Naive B cell (primary cell): ENCODE data around the gene TTC5. TPM values are rescaled to one million over a fixed set of nuclear protein-coding genes. Genes with fewer than 3 reads are reported as not detected.
"Not testable (repeated sequence)": the region's sequence is repeated elsewhere in the genome, so short reads cannot be mapped to it uniquely, and the experiment has no call there.

Experiments used
- ATAC-seq, 2 donors: fragments of 150-1000 bp; cut with Tn5 transposase; 2 replicates each; pipeline ENCODE4 v1.10.0; 2021; ENCODE audit warnings: low read depth in 2 of 2, mild to moderate bottlenecking in 2 of 2, moderate library complexity in 2 of 2
- DNase-seq: peaks from one replicate; pipeline ENCODE4 v3.0.0; 2022
- H3K27ac Mint-ChIP-seq, 6 donors: one replicate each; pipeline ENCODE4 v1.8.0; 2020 to 2022; ENCODE audit warnings: mild to moderate bottlenecking in 6 of 6, mixed read lengths in 6 of 6, moderate library complexity in 5 of 6, inconsistent platforms in 2 of 6
- H3K27me3 Mint-ChIP-seq, 3 donors: one replicate each; pipeline ENCODE4 v1.8.0; 2021 to 2022; ENCODE audit warnings: mixed read lengths in 3 of 3, mild to moderate bottlenecking in 1 of 3
- H3K36me3 Mint-ChIP-seq, 2 donors: one replicate each; pipeline ENCODE4 v1.8.0; 2020 to 2022; ENCODE audit warnings: mixed read lengths in 2 of 2, inconsistent platforms in 1 of 2, mild to moderate bottlenecking in 1 of 2
- H3K4me1 Mint-ChIP-seq, 3 donors: one replicate each; pipeline ENCODE4 v1.8.0; 2020 to 2022; ENCODE audit warnings: mixed read lengths in 3 of 3, inconsistent platforms in 1 of 3, mild to moderate bottlenecking in 1 of 3, moderate library complexity in 1 of 3
- H3K4me3 Mint-ChIP-seq, 8 donors: one replicate each; pipeline ENCODE4 v1.8.0; 2020 to 2022; ENCODE audit warnings: mild to moderate bottlenecking in 8 of 8, mixed read lengths in 8 of 8, moderate library complexity in 8 of 8, inconsistent platforms in 2 of 8
- H3K9me3 Mint-ChIP-seq, 7 donors: one replicate each; pipeline ENCODE4 v1.8.0; 2020 to 2022; ENCODE audit warnings: mixed read lengths in 7 of 7, mild to moderate bottlenecking in 5 of 7, inconsistent platforms in 2 of 7, moderate library complexity in 1 of 7
- polyA plus RNA-seq, 6 donors: library from polyadenylated mRNA; unstranded; fragments of 300-500 nt; fragmentation: Illumina TruSeq; gene quantifications; one replicate each; pipeline ENCODE4 v1.2.3, GENCODE V29; 2021; ENCODE audit warnings: low read depth in 6 of 6

The TTC5 gene
- polyA plus RNA-seq, 6 donors from 2014 or later, result 21.8 to 28.5 (median 26.6) TPM

DNA sequence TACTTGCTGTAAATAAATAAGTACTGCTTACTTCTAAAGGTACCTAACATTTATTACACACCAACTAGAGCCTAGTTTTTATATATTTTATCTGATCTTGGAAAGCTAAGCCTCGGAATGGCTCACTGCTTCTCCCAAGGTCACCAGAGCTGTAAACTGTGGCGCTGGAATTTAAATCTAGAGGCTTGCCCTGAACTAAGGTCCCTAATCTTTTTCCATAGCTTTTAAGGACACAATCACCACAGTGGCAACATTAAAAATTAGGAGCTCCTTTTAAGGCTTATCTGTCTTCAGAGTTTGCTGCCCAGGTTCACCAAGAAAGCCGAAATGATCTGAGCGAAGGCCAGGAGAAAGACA lies 26.7 kb upstream of the TTC5 start:
- DNase-seq (no peak), ATAC-seq (no peak)
- H3K4me3 Mint-ChIP-seq, result peak overlapping the region; percentile 90 to 100 (median 94)
- H3K9me3 Mint-ChIP-seq, result no peaks in the 10 kb centered on the region
- H3K4me1 Mint-ChIP-seq, result peaks cover 19 to 32% (median 30%) of the 10 kb centered on the region in 3 donors
- H3K27ac Mint-ChIP-seq, result peak overlapping the region; percentile 78 to 95 (median 86)
- no peaks in the 10 kb centered on the region for H3K36me3 Mint-ChIP-seq
- no peaks in the 10 kb centered on the region for H3K27me3 Mint-ChIP-seq

DNA sequence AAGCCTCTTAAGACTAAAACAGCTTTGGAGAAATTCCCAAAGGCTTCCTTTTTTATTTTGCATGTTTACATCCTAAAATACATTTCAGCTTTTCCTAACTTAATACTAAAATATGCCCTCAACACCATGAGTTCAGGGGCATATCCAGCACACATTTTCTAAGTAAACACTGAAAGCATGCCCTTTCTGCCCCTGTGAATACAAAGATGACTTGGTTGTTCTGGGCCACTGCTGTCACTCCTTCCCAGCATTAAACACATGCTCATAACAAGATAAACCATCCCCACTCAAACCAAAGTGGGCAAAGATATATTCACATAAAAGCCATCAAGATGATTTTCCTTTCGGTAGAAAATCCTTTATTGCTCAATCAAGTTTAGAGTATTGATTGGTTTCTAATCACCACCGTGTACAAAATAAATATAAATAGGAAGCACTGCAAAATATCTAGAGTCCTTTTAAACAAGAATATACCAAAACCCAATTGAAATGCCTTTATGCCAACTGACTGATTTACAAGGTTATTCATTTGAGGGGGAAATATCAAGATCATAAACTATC lies 25.4 kb upstream of the TTC5 start:
- Mint-ChIP-seq H3K27ac (peak overlapping the region in 2 of 6 donors; percentile 7 to 49), H3K4me1 (peaks cover 21 to 35% (median 32%) of the 10 kb centered on the region in 3 donors), H3K36me3 (no peaks in the 10 kb centered on the region), H3K27me3 (no peaks in the 10 kb centered on the region), H3K4me3 (peak overlapping the region in 2 of 8 donors; percentile 90 to 92), H3K9me3 (no peaks in the 10 kb centered on the region)
- DNase-seq, result no peak
- no peak for ATAC-seq

- no peaks in the 10 kb centered on the region for H3K27me3 Mint-ChIP-seq
- peaks cover 21 to 35% (median 32%) of the 10 kb centered on the region in 3 donors for H3K4me1 Mint-ChIP-seq
- H3K4me3 Mint-ChIP-seq, result peak overlapping the region in 1 of 8 donors; percentile 8
- H3K27ac Mint-ChIP-seq, result no peak overlapping the region
- H3K36me3 Mint-ChIP-seq, result no peaks in the 10 kb centered on the region
- no peak for DNase-seq
- H3K9me3 Mint-ChIP-seq, result no peaks in the 10 kb centered on the region
- ATAC-seq, result no peak
These were observed 23.6 kb upstream of the TTC5 start for GRCh38 chr14:20329355-20329754.

GRCh38 chr14:20328705-20329104 lies 23.0 kb upstream of the TTC5 start:
- no peaks in the 10 kb centered on the region for H3K9me3 Mint-ChIP-seq
- DNase-seq (no peak), ATAC-seq (no peak)
- H3K27me3 Mint-ChIP-seq, result no peaks in the 10 kb centered on the region
- no peak overlapping the region for H3K4me3 Mint-ChIP-seq
- no peak overlapping the region for H3K27ac Mint-ChIP-seq
- H3K4me1 Mint-ChIP-seq, result peaks cover 21 to 32% (median 30%) of the 10 kb centered on the region in 3 donors
- no peaks in the 10 kb centered on the region for H3K36me3 Mint-ChIP-seq

DNA sequence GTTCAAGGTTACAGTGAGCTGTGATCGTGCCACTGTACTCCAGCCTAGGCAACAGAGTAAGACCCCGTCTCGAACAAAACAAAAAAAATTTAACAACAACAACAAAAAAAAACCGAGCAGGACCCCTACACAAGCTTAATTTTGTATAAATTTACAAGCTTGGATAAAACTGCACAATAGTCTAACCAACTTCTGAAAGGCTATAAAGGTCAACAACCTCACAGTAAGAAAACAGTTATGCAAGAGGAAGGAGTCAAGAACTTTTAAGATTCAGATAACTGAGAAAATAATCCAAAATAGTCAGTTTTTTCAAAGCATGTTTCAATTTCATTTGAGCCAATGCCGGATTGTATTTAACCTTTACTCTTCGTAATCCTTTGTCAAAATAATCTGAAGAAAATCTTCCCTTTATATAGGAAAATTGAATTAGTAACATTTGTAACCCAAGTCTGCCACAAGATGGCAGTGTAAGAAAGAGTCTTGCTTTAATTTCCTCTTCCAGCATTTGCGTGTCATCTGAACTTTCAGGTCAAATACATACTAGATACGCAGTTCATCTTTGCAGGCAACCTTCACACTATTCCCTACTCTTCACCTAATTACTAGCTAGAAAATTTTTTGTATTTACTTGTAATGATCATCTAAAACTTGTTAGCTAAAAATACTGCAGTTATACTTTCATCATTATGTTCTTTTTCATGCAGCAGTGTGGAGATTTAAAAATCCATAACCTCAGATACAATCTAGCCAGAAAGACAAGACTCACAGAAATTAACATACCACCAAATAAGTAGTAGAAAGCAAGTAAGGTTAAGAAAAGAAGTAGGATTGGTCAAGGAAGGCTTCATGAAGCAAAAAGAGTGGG lies 21.5 kb upstream of the TTC5 start:
- no peaks in the 10 kb centered on the region for H3K27me3 Mint-ChIP-seq
- no peaks in the 10 kb centered on the region for H3K36me3 Mint-ChIP-seq
- H3K9me3 Mint-ChIP-seq, result no peaks in the 10 kb centered on the region
- peaks cover 17 to 21% (median 21%) of the 10 kb centered on the region in 3 donors for H3K4me1 Mint-ChIP-seq
- DNase-seq, result peak; percentile 60
- peak overlapping the region in 1 of 8 donors; percentile 23 for H3K4me3 Mint-ChIP-seq
- peak overlapping the region in 4 of 6 donors; percentile 2 to 84 (median 40) for H3K27ac Mint-ChIP-seq
- peak; percentile 48 to 51 for ATAC-seq

- DNase-seq, result no peak
- no peaks in the 10 kb centered on the region for H3K9me3 Mint-ChIP-seq
- H3K4me3 Mint-ChIP-seq, result no peak overlapping the region
- no peak overlapping the region for H3K27ac Mint-ChIP-seq
- no peaks in the 10 kb centered on the region for H3K27me3 Mint-ChIP-seq
- H3K36me3 Mint-ChIP-seq, result peaks cover 0 to 12% of the 10 kb centered on the region in 2 donors
- ATAC-seq, result no peak
- H3K4me1 Mint-ChIP-seq, result no peaks in the 10 kb centered on the region
These were observed 12.0 kb upstream of the TTC5 start for GRCh38 chr14:20317720-20318119.

DNA sequence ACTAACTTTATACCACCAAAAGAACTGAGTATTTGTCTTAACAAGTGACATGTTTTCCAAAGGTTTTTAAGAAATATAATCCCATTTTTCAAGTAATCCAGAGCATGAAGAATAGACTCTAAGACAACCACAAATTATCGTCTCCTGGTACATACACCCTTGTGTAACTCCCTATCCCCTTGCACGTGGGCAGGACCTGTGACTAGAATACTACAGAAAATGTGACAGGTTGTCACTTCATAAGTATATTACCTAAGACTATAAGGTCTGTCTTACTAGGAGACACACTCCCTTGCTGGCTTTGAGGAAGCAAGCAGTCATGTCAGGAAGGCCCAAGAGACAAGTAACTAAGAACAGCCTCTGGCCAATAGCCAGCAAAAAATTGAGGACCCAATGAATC lies 8.3 kb upstream of the TTC5 start:
- Mint-ChIP-seq H3K27me3 (no peaks in the 10 kb centered on the region), H3K36me3 (peaks cover 0 to 17% of the 10 kb centered on the region in 2 donors), H3K9me3 (no peaks in the 10 kb centered on the region), H3K4me3 (no peak overlapping the region), H3K4me1 (no peaks in the 10 kb centered on the region), H3K27ac (no peak overlapping the region)
- ATAC-seq (no peak), DNase-seq (no peak)

DNA sequence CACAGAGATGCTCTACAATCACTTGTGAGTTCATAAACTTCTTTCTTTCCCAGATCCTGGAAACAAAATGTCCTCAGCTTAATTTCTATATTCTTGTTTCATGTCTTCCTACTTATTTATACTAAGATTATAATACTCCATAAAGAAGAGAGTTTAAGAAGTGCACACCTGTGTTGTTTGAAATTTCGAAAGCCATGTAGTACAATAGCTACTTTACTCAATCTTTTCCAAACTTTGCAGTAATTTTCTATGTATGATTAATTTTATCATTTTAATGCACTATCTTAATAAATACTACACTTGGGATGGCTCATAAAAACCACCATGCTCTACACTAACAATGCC lies 300 bp upstream of the TTC5 start:
- H3K27ac Mint-ChIP-seq, result peak overlapping the region in 5 of 6 donors; percentile 65 to 93 (median 79)
- no peak for ATAC-seq
- no peaks in the 10 kb centered on the region for H3K9me3 Mint-ChIP-seq
- peaks cover 10 to 14% of the 10 kb centered on the region in 2 donors for H3K36me3 Mint-ChIP-seq
- H3K27me3 Mint-ChIP-seq, result no peaks in the 10 kb centered on the region
- no peak for DNase-seq
- H3K4me3 Mint-ChIP-seq, result peak overlapping the region; percentile 85 to 97 (median 91)
- H3K4me1 Mint-ChIP-seq, result peaks cover 20 to 28% (median 27%) of the 10 kb centered on the region in 3 donors

DNA sequence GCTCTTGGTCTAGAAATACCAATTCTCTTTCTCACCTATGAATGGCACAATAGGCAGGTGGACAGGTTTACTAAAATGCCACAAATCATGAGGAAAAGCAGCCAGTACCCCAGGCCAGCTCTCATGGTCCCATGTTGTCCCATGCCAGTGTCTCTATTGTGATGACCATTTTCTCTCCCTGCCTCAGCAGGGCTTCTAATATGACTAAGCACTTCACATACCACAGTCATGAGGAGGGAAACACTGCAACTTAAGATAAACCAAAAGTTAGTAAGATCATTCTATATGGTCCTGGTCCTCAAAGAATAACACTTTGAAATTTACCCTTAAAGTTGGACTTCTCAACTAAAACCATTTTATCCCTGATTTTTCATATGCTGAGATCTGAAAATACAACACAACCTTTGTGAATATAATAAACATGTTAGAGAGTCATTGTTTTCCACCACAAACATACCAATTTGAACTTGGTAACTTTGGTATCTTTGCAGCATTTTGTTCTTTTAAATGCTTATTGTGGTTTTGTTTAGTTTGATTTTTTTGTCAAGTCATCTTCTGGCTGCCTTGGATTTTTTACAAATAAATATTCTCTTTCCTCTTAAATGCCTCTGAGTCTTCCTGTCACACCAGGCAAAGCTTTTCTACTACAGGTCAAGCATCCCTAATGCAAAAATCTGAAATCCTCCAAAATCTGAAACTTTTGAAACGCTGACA lies 3.6 kb downstream of the TTC5 start:
- H3K27ac Mint-ChIP-seq, result no peak overlapping the region
- H3K27me3 Mint-ChIP-seq, result no peaks in the 10 kb centered on the region
- DNase-seq (no peak), ATAC-seq (no peak)
- no peaks in the 10 kb centered on the region for H3K9me3 Mint-ChIP-seq
- H3K4me3 Mint-ChIP-seq, result peak overlapping the region in 1 of 8 donors; percentile 34
- peaks cover 23 to 29% of the 10 kb centered on the region in 2 donors for H3K36me3 Mint-ChIP-seq
- peaks cover 20 to 30% (median 27%) of the 10 kb centered on the region in 3 donors for H3K4me1 Mint-ChIP-seq

DNA sequence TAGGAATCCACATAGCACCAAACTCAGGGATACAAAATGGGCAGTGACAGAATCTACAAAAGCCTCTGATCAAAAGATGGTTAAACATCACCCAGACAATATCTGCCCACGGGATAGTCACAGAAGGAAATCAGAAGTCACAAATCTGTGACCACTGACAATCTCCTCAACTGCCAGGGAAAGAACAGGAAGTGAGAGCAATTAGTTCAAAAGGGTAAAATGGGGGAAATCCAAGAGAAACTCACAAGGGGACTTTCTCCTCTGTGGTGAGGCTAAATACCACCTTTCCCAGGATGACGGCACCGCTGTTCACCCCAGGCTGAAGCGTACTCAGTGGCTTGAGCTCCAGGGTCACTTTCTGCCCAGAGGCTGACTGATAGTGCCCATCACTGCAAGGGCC lies 10.7 kb downstream of the TTC5 start:
- DNase-seq (peak; percentile 13), ATAC-seq (peak; percentile 77 to 87)
- peaks cover 11 to 20% (median 14%) of the 10 kb centered on the region in 3 donors for H3K4me1 Mint-ChIP-seq
- H3K9me3 Mint-ChIP-seq, result no peaks in the 10 kb centered on the region
- peak overlapping the region in 1 of 8 donors; percentile 30 for H3K4me3 Mint-ChIP-seq
- H3K27me3 Mint-ChIP-seq, result no peaks in the 10 kb centered on the region
- H3K36me3 Mint-ChIP-seq, result peaks cover 18 to 54% of the 10 kb centered on the region in 2 donors
- H3K27ac Mint-ChIP-seq, result peak overlapping the region in 5 of 6 donors; percentile 3 to 68 (median 30)

DNA sequence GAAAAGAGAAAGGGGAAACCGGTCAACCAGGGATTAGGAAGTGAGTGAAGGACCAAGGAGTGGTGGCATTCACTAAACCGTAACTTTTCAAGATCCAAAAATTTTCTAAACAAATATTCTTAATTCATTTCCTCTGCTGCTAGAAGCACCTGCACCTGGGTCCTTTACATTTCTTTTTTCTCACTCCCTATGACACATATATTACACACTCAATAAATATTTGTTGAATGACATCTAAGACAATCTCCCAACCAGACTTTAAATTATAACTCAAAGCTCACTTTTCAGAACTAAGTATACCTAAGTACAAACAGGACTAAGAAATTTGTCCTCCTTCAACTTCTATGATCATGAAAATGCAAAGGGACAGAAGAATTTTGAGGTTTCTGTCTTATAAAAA lies 11.1 kb downstream of the TTC5 start:
- Mint-ChIP-seq H3K4me1 (peaks cover 11 to 20% (median 14%) of the 10 kb centered on the region in 3 donors), H3K9me3 (no peaks in the 10 kb centered on the region), H3K4me3 (no peak overlapping the region), H3K27ac (peak overlapping the region in 4 of 6 donors; percentile 18 to 97 (median 37)), H3K27me3 (no peaks in the 10 kb centered on the region), H3K36me3 (peaks cover 21 to 57% of the 10 kb centered on the region in 2 donors)
- ATAC-seq (no peak), DNase-seq (no peak)

DNA sequence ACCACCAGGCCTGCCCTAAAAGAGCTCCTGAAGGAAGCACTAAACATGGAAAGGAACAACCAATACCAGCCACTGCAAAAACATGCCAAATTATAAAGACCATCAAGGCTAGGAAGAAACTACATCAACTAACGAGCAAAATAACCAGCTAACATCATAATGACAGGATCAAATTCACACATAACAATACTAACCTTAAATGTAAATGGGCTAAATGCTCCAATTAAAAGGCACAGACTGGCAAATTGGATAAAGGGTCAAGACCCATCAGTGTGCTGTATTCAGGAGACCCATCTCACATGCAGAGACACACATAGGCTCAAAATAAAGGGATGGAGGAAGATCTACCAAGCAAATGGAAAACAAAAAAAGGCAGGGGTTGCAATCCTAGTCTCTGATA lies 23.8 kb downstream of the TTC5 start:
- Mint-ChIP-seq H3K4me1 (peaks cover 11 to 20% (median 19%) of the 10 kb centered on the region in 3 donors), H3K9me3 (peaks cover 0 to 11% (median 3%) of the 10 kb centered on the region in 7 donors), H3K36me3 (peaks cover 16 to 39% of the 10 kb centered on the region in 2 donors)
- not testable (repeated sequence) for DNase-seq, H3K4me3 Mint-ChIP-seq, H3K27ac Mint-ChIP-seq, H3K27me3 Mint-ChIP-seq, ATAC-seq

- H3K27ac Mint-ChIP-seq, result peak overlapping the region in 2 of 6 donors; percentile 39 to 63
- not testable (repeated sequence) for H3K27me3 Mint-ChIP-seq, ATAC-seq, DNase-seq
- peaks cover 0 to 16% (median 4%) of the 10 kb centered on the region in 7 donors for H3K9me3 Mint-ChIP-seq
- H3K4me3 Mint-ChIP-seq, result peak overlapping the region in 3 of 8 donors; percentile 11 to 35 (median 14)
- peaks cover 11 to 20% (median 19%) of the 10 kb centered on the region in 3 donors for H3K4me1 Mint-ChIP-seq
- peaks cover 10 to 39% of the 10 kb centered on the region in 2 donors for H3K36me3 Mint-ChIP-seq
These were observed 25.5 kb downstream of the TTC5 start for GRCh38 chr14:20280265-20280664.
